Mesothelial cell of epicardium (in vitro differentiated cells): Measurements from ENCODE around the gene IGF2R. TPM values are rescaled to one million over a fixed set of nuclear protein-coding genes. Genes with fewer than 3 reads are reported as not detected.

Experiments used
- DNase-seq, 2 experiments: peaks; one replicate each; pipeline ENCODE4 v3.0.0; 2021; ENCODE audit warnings: low spot score in 2 of 2; ENCODE audit not compliant: unreplicated experiment in 2 of 2
- H3K27ac Mint-ChIP-seq: 2 replicates; pipeline ENCODE4 v1.8.0; 2021; ENCODE audit warnings: mixed read lengths
- H3K27me3 Mint-ChIP-seq: 2 replicates; pipeline ENCODE4 v1.8.0; 2021; ENCODE audit warnings: low read depth, mixed read lengths
- H3K36me3 Mint-ChIP-seq: 2 replicates; pipeline ENCODE4 v1.8.0; 2021; ENCODE audit warnings: mixed read lengths
- H3K4me1 Mint-ChIP-seq: 2 replicates; pipeline ENCODE4 v1.8.0; 2021; ENCODE audit warnings: mixed read lengths
- H3K4me3 Mint-ChIP-seq: 2 replicates; pipeline ENCODE4 v1.8.0; 2021; ENCODE audit warnings: mild to moderate bottlenecking, moderate library complexity, mixed read lengths
- H3K9me3 Mint-ChIP-seq: 2 replicates; pipeline ENCODE4 v1.8.0; 2021; ENCODE audit warnings: mixed read lengths
- total RNA-seq: library from RNA; stranded (reverse); gene quantifications from 3 replicates; pipeline ENCODE4 v1.2.1, GENCODE V29; 2021
- TF ChIP-seq, protein P1 (sequence below): fragments of 200-600 bp; sonication (generic); IDR thresholded peaks from one replicate; pipeline ENCODE4 v1.5.0; 2021; ENCODE audit warnings: antibody characterized with exemption; ENCODE audit not compliant: unreplicated experiment

IGF2R gene
- total RNA-seq, 1 donor from 2014 or later = 112 TPM

DNA sequence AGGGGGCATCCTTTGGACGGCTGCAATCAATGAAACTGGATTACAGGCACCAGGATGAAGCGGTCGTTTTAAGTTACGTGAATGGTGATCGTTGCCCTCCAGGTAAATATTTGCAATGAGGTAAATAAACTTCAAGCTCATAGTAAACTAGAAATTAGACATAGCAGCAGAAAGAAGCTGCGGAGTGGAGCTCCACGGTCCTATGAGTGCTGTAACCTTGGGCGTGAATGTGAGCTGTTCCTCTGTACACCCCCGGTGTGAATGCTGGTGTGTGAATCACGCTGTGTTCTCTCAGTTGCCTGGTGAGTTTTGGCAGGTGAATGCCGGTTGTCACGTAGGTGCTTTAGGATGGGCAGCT lies 110.8 kb downstream of the IGF2R start:
- TF ChIP-seq, protein P1, sequence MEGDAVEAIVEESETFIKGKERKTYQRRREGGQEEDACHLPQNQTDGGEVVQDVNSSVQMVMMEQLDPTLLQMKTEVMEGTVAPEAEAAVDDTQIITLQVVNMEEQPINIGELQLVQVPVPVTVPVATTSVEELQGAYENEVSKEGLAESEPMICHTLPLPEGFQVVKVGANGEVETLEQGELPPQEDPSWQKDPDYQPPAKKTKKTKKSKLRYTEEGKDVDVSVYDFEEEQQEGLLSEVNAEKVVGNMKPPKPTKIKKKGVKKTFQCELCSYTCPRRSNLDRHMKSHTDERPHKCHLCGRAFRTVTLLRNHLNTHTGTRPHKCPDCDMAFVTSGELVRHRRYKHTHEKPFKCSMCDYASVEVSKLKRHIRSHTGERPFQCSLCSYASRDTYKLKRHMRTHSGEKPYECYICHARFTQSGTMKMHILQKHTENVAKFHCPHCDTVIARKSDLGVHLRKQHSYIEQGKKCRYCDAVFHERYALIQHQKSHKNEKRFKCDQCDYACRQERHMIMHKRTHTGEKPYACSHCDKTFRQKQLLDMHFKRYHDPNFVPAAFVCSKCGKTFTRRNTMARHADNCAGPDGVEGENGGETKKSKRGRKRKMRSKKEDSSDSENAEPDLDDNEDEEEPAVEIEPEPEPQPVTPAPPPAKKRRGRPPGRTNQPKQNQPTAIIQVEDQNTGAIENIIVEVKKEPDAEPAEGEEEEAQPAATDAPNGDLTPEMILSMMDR = no peak
- Mint-ChIP-seq H3K9me3 (peaks cover 6% of the 10 kb centered on the region), H3K36me3 (peaks cover 58% of the 10 kb centered on the region), H3K4me1 (no peaks in the 10 kb centered on the region), H3K27me3 (no peaks in the 10 kb centered on the region), H3K27ac (no peak overlapping the region), H3K4me3 (no peak overlapping the region)
- DNase-seq = no peak

DNA sequence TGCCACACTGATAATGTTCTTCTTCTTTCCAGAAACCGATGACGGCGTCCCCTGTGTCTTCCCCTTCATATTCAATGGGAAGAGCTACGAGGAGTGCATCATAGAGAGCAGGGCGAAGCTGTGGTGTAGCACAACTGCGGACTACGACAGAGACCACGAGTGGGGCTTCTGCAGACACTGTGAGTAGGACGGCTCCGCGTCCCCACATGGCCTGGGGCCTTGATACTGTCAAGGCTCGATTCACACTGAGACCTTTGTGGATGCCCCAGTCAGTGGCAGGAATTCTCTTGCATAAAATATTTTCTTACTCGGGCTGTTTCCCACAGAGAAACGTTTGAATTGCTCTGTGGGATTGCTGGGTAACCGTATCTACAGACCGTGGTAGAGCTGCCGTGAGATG lies 111.2 kb downstream of the IGF2R start:
- DNase-seq = no peak
- Mint-ChIP-seq H3K27me3 (no peaks in the 10 kb centered on the region), H3K36me3 (peaks cover 58% of the 10 kb centered on the region), H3K4me3 (no peak overlapping the region), H3K4me1 (no peaks in the 10 kb centered on the region), H3K27ac (no peak overlapping the region), H3K9me3 (peaks cover 6% of the 10 kb centered on the region)
- TF ChIP-seq, protein P1 = no peak

DNA sequence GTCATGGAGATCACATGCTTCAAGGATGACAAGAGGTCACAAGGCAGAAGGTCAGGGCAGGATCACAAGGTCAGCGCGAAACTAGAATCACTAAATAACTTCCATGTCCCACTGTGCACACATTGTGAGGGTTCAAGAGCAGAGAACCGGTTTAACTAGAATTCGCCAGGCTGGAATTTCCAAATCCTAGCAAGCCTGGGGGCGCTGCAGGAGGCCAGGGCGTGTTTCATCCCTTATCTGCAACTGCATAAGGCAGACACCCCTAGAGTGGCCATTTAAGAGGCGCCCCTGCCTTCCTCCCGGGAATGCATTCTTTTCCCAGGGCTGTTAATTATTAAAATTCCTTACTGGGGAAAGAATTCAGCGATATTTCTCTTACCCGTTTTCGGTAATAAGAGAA lies 112.5 kb downstream of the IGF2R start:
- Mint-ChIP-seq H3K36me3 (peaks cover 63% of the 10 kb centered on the region), H3K4me1 (no peaks in the 10 kb centered on the region), H3K9me3 (peaks cover 6% of the 10 kb centered on the region), H3K4me3 (no peak overlapping the region), H3K27ac (no peak overlapping the region), H3K27me3 (no peaks in the 10 kb centered on the region)
- DNase-seq = no peak
- TF ChIP-seq, protein P1 = no peak

DNA sequence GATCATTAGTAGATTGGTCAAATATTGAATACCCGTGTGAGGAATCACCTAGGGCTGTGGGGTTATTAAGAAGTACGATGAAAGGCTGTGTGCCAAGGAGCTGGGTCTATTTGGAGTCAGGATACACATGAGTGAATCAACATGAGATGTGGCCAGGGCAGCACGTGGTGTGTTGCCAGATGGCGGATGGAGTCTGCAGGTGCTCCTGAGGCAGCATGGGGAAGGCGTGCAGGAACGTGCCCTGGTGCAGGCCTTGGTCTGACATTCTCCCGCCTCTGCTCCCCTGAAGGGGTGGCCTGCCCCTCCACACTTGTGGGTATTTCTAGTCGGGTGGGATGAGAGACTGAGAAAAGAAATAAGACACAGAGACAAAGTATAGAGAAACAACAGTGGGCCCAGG lies 113.7 kb downstream of the IGF2R start:
- Mint-ChIP-seq H3K9me3 (peaks cover 6% of the 10 kb centered on the region), H3K4me3 (no peak overlapping the region), H3K4me1 (no peaks in the 10 kb centered on the region), H3K36me3 (peaks cover 58% of the 10 kb centered on the region), H3K27me3 (no peaks in the 10 kb centered on the region), H3K27ac (peak overlapping the region; percentile 23)
- TF ChIP-seq, protein P1 = no peak
- DNase-seq = no peak

DNA sequence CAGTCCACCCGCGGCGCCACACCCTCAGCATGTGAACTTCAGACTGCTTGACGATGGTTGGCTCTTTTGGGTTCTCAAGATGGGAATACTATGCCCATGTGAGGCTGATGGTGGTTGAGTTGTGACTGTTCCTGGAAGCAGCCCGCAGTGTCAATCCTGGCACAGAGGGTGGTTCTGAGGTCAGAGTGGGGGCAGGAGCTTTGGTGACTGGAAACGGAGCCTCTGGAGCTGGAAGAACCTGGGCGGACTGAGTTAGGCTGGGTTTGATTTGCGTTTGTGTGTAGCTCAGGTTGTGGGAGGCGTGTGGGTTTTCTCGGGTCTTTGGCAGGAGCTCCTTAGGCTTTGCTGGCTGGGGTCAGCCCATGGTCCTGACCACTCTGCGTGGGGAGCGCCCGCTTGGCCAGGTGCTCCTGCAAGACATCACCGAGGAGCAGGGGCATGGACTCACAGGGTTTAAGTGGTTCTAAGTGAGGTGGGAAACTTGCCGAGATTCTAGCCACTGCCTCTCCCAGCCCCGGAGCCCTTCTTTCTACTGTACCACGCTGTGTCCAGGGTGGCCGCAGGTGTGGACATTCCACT lies 115.4 kb downstream of the IGF2R start:
- Mint-ChIP-seq H3K4me1 (no peaks in the 10 kb centered on the region), H3K27ac (no peak overlapping the region), H3K36me3 (peaks cover 59% of the 10 kb centered on the region), H3K9me3 (peaks cover 6% of the 10 kb centered on the region), H3K4me3 (no peak overlapping the region), H3K27me3 (no peaks in the 10 kb centered on the region)
- TF ChIP-seq, protein P1 = no peak
- DNase-seq = no peak

DNA sequence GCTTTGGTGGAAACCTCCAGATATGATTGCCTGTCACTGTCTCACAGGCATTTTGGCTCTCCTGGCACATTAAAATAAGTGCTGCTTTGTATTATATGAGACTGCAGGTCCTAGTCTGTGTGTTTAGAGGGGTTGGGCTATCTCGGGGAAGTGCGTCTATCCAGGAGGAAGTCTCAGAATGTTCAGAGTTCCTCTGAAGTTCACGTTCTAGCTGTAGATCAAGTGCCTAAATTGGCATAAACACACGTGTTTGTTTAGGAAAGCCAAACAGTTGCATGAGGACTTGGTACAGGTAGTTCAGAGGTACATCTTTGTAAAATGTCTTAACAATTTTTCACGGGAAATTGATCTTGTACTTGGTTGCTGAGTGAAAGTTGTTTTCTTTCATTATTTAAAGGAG lies 116.3 kb downstream of the IGF2R start:
- Mint-ChIP-seq H3K36me3 (peaks cover 52% of the 10 kb centered on the region), H3K27me3 (no peaks in the 10 kb centered on the region), H3K4me3 (no peak overlapping the region), H3K27ac (no peak overlapping the region), H3K9me3 (peaks cover 6% of the 10 kb centered on the region), H3K4me1 (no peaks in the 10 kb centered on the region)
- TF ChIP-seq, protein P1 = no peak
- no peak for DNase-seq
